ENCODE results near the gene DIP2C.

The DIP2C gene

GRCh38 chr10:728603-729002 is 39.1 kb upstream of the DIP2C start:
- no peak for TF ChIP-seq CTCF (IDR thresholded peaks at IDR 0.05; ENCODE audit: insufficient read depth, low read length, poor library complexity, severe bottlenecking)
- Histone ChIP-seq H3K4me3 (replicated peaks; ENCODE audit: low read depth, low read length) (no peak overlapping the region), H3K27me3 (replicated peaks; ENCODE audit: control insufficient read depth, insufficient read depth, low read length) (no peaks in the 10 kb centered on the region; the same call in 1 of the 2 replicates), H3K36me3 (ENCODE audit: control insufficient read depth, insufficient read depth, low read length) (no peaks in the 10 kb centered on the region)
- no peak for DNase-seq (ENCODE audit: extremely low read depth, insufficient read length)

DNA sequence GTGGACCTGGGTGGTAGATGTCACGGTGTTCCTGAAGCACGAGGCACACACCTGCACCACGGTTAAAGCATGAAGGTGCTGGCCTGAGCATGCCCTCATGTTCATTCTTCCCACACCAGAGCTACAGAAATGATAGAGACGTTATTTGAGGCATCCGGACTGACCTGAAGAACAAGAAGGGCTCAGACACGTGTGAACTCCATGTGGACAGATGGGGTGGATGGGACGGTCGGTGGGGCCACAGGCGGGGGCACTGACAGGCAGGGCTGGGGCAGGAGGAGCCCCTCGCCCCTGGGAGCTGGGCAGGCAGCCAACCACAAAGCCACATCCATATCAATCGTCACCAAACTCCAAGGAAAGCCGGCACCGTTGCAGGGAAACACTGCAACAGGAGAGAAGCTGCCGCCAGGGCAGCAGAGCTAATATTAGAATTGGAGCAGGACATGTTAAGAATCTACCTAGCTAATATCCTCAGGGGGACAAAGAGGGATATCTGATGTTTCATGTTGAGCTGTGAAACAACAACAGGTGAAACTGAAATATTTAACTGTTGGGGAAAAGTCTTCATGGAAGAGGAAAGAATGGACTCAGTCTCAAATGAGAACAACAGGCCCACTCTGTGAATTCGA is 37.8 kb upstream of the DIP2C start:
- H3K27me3 ChIP-seq (replicated peaks; ENCODE audit: control insufficient read depth, insufficient read depth, low read length): no peaks in the 10 kb centered on the region; the same call in 1 of the 2 replicates
- DNase-seq (ENCODE audit: extremely low read depth, insufficient read length): no peak
- no peak overlapping the region for H3K4me3 ChIP-seq (replicated peaks; ENCODE audit: low read depth, low read length)
- no peak for TF ChIP-seq CTCF (IDR thresholded peaks at IDR 0.05; ENCODE audit: insufficient read depth, low read length, poor library complexity, severe bottlenecking)
- no peaks in the 10 kb centered on the region for H3K36me3 ChIP-seq (ENCODE audit: control insufficient read depth, insufficient read depth, low read length)

DNA sequence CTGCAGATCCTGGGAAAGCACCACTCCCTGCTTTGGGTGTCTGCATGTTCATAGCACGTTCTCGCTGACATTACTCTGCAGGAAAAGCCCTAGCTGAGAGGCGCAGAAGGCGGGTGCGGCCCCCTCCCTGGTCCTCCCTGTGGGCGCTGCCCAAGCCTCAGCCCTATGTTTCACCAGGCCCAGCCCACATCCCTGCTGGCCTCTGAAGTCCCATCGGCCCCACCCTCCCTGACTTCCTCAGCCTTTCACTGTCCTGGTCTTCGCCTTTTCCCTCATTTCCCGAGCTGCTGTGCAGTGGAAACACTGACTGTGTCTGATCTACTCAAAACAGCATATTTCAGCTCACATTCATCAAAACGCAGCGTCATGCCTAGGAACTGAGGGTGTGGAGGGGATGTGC is 36.3 kb upstream of the DIP2C start:
- TF ChIP-seq CTCF (IDR thresholded peaks at IDR 0.05; ENCODE audit: insufficient read depth, low read length, poor library complexity, severe bottlenecking): no peak
- H3K27me3 ChIP-seq (replicated peaks; ENCODE audit: control insufficient read depth, insufficient read depth, low read length): no peaks in the 10 kb centered on the region; the same call in 1 of the 2 replicates
- no peak for DNase-seq (ENCODE audit: extremely low read depth, insufficient read length)
- H3K4me3 ChIP-seq (replicated peaks; ENCODE audit: low read depth, low read length): no peak overlapping the region
- no peaks in the 10 kb centered on the region for H3K36me3 ChIP-seq (ENCODE audit: control insufficient read depth, insufficient read depth, low read length)

DNA sequence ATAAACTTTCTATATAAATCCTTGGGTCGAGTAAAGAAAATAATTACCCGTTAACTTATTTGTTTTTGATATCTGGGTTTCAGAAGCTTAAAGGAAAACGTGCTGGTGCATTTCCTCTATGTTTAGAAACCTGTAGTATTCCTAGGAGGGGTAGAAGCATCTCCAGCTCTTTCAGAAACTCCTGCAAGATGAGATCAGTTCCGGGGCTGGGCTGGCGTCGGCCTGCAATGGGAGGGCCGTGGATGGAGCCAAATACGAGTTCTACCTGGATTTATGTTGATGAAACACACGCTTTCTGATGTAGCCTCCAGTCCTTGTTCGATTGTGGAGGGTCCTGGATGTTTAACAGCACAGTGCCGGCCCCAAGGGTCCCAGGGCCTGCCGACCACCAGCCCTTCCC is 35.8 kb upstream of the DIP2C start:
- H3K36me3 ChIP-seq (ENCODE audit: control insufficient read depth, insufficient read depth, low read length): no peaks in the 10 kb centered on the region
- H3K27me3 ChIP-seq (replicated peaks; ENCODE audit: control insufficient read depth, insufficient read depth, low read length): no peaks in the 10 kb centered on the region; the same call in 1 of the 2 replicates
- no peak for TF ChIP-seq CTCF (IDR thresholded peaks at IDR 0.05; ENCODE audit: insufficient read depth, low read length, poor library complexity, severe bottlenecking)
- no peak overlapping the region for H3K4me3 ChIP-seq (replicated peaks; ENCODE audit: low read depth, low read length)
- DNase-seq (ENCODE audit: extremely low read depth, insufficient read length): no peak

DNA sequence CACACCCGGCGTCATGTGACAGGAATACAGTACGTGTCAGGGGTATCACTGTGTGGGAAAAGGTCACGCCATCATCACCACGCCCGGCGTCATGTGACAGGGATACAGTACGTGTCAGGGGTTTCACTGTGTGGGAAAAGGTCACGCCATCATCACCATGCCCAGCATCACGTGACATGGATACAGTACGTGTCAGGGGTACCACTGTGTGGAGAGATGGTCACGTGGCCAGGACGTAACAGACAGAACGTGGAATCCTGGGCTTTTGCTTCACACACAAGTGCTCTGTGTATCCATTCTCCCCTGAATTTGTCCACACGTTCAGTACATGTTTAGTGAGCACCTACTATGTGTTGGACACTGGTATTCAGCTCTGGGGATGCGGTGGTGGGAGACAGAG is 34.5 kb upstream of the DIP2C start:
- Histone ChIP-seq H3K36me3 (ENCODE audit: control insufficient read depth, insufficient read depth, low read length) (no peaks in the 10 kb centered on the region), H3K4me3 (replicated peaks; ENCODE audit: low read depth, low read length) (no peak overlapping the region), H3K27me3 (replicated peaks; ENCODE audit: control insufficient read depth, insufficient read depth, low read length) (no peaks in the 10 kb centered on the region; the same call in 1 of the 2 replicates)
- no peak for TF ChIP-seq CTCF (IDR thresholded peaks at IDR 0.05; ENCODE audit: insufficient read depth, low read length, poor library complexity, severe bottlenecking)
- no peak for DNase-seq (ENCODE audit: extremely low read depth, insufficient read length)
